GM18520 (cell line): Measurements from ENCODE around the gene LRCH4.
A peak's percentile ranks its signal among the peaks of the same experiment; 100 is the strongest.
"Not testable (repeated sequence)": the region's sequence is repeated elsewhere in the genome, so short reads cannot be mapped to it uniquely, and the experiment has no call there.

ENCODE experiments used
- ATAC-seq: cut with Tn5 transposase; IDR thresholded peaks from one replicate; pipeline ENCODE4 v1.9.1; 2021; ENCODE audit not compliant: unreplicated experiment

LRCH4 gene

GRCh38 chr7:100546129-100546925, 39.6 kb downstream of the LRCH4 start:
- ATAC-seq = peak; percentile 33

- peak; percentile 40 for ATAC-seq
These were observed 40.4 kb downstream of the LRCH4 start for GRCh38 chr7:100545360-100546128.

GRCh38 chr7:100544967-100545359, 41.0 kb downstream of the LRCH4 start:
- no peak for ATAC-seq

- ATAC-seq = no peak
These were observed 41.5 kb downstream of the LRCH4 start for GRCh38 chr7:100544386-100544785.

- no peak for ATAC-seq
These were observed 42.3 kb downstream of the LRCH4 start for GRCh38 chr7:100543586-100543985.

GRCh38 chr7:100541309-100541708, 44.6 kb downstream of the LRCH4 start:
- not testable (repeated sequence) for ATAC-seq

- ATAC-seq = no peak
These were observed 45.7 kb downstream of the LRCH4 start for GRCh38 chr7:100540073-100540723.

GRCh38 chr7:100539436-100540006, 46.4 kb downstream of the LRCH4 start:
- ATAC-seq = no peak

- peak; percentile 90 for ATAC-seq
These were observed 47.1 kb downstream of the LRCH4 start, which contains the start of gene AGFG2 for GRCh38 chr7:100538654-100539435. Gene AGFG2, plus strand, starts transcription at chr7:100539203. Its CDS starts 144 bp downstream, at chr7:100539347.

- ATAC-seq = no peak
These were observed 47.6 kb downstream of the LRCH4 start for GRCh38 chr7:100538348-100538653.

- ATAC-seq = not testable (repeated sequence)
These were observed 49.2 kb downstream of the LRCH4 start for GRCh38 chr7:100536695-100537094.

GRCh38 chr7:100535982-100536381, 49.9 kb downstream of the LRCH4 start:
- not testable (repeated sequence) for ATAC-seq

- no peak for ATAC-seq
These were observed 53.5 kb downstream of the LRCH4 start for GRCh38 chr7:100532165-100533022.

- ATAC-seq = not testable (repeated sequence)
These were observed 57.6 kb downstream of the LRCH4 start for GRCh38 chr7:100528108-100528866.
